ENCODE data around the gene TOB1.
"Not testable (repeated sequence)": the region's sequence is repeated elsewhere in the genome, so short reads cannot be mapped to it uniquely, and the experiment has no call there.

Gene TOB1

GRCh38 chr17:50898369-50899004 lies 32.3 kb upstream of the TOB1 start:
- DNase-seq (ENCODE audit: low read depth, low spot score): no peak

GRCh38 chr17:50894513-50894912 lies 28.4 kb upstream of the TOB1 start:
- not testable (repeated sequence) for DNase-seq (ENCODE audit: low read depth, low spot score)

DNA sequence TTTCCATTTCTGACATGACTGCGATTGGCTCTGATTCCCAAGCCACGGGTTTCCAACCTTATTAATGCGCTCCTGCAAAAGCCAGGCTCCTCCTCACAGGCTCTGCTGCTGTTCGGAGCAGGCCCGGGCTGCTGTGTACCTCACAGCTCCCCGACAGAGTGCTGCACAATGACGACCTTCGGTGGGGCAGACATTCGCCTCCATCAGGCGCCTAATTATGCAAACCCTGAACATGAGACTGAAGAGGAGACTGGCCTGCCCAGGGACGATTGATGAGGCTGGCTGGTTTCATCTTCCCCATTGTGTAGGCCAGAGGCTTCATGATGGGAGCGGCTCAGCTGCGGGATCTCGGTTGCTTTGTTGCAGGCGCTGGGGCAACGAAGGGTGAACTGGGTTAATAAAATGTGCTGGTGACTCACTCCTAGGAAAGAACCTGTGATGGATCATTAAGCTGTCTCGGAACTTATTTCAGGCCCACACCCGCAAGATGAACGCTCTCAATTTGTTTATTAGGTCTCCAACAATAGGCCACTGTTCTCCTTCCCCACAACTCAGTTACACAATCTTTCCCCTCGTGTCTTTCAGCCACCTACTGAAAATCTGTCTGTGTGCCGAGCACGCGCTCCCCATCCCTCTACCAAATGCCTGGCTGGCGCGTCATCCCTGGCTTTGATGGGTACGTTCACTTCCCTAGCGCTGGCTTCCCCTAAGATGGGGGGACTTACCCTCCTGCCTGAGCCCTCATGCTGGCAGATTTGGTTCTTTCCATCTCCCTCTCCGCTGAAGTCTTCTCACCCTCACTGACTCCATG lies 27.2 kb upstream of the TOB1 start:
- DNase-seq (ENCODE audit: low read depth, low spot score): no peak

- DNase-seq (ENCODE audit: low read depth, low spot score): no peak
These were observed 26.1 kb upstream of the TOB1 start for GRCh38 chr17:50892101-50892776.

GRCh38 chr17:50891577-50891989 lies 25.4 kb upstream of the TOB1 start:
- DNase-seq (ENCODE audit: low read depth, low spot score): no peak

DNA sequence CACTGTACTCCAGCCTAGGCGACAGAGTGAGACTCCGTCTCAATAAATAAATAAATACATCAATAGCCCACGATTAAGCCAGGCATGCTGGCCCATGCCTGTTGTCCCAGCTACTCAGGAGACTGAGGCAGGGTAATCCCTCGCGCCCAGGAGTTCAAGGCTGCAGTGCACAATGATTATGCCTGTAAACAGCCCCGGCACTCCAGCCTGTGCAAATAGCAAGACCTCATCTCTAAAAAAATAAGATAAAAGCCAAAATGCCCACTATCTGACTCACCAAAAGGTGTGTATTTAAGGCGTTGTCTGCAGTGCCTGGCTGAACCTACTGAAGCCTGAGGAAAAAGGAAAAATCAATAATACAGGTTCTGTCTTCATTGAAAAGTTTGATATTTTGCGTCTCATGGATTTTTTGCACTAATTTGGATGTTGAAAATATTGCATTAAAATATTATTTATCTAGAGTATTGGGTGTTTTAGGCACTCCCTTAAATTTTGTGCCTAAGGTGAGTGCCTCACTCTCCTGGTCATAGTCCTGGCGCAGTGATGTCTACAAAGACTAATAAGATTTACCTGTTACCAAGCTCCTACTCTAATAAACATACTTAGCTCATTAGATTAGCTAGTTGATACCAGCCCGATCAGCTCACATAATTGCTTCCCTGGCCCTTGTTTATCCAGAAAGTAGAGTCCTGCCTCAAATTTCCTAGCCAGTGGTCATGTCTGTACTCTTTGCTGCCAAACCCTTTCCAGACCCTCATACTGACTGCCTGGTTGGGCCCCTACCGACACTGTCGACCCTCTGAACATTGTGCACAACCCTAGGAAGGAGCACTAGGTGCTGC lies 24.7 kb upstream of the TOB1 start:
- DNase-seq (ENCODE audit: low read depth, low spot score): no peak

DNA sequence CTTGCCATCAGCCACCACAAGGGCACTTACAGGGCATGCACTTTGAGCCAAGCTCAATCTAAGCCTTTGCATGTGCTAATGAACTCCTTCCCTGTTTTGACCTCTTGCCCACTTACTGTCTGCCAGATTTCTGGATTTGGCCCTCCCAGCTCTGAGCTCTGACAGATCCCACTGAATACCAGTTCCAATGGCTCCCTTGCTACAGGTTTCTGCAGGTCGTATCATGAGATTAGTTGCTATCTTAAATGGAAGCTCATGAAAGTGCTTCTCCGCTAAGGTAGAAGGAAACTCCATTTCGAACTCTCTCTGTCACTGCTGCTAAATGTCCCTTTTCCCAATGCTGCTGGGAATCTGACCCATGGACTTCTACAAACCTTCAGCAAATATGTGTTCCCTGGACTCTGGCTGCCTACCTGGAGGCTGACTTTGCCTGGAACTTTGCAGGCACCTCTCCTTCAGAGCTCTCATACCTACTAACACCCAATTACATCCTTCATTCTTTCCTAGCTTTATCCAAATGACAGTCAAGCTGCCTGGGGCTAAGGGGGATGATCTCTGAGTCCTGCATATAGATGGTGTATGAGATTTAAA lies 23.5 kb upstream of the TOB1 start:
- no peak for DNase-seq (ENCODE audit: low read depth, low spot score)

GRCh38 chr17:50887705-50888245 lies 21.6 kb upstream of the TOB1 start:
- no peak for DNase-seq (ENCODE audit: low read depth, low spot score)

GRCh38 chr17:50884439-50885311 lies 18.5 kb upstream of the TOB1 start:
- no peak for DNase-seq (ENCODE audit: low read depth, low spot score)

- no peak for DNase-seq (ENCODE audit: low read depth, low spot score)
These were observed 17.8 kb upstream of the TOB1 start for GRCh38 chr17:50883850-50884438.

GRCh38 chr17:50882851-50883250 lies 16.7 kb upstream of the TOB1 start:
- no peak for DNase-seq (ENCODE audit: low read depth, low spot score)

GRCh38 chr17:50881182-50881581 lies 15.0 kb upstream of the TOB1 start:
- DNase-seq (ENCODE audit: low read depth, low spot score): no peak

DNA sequence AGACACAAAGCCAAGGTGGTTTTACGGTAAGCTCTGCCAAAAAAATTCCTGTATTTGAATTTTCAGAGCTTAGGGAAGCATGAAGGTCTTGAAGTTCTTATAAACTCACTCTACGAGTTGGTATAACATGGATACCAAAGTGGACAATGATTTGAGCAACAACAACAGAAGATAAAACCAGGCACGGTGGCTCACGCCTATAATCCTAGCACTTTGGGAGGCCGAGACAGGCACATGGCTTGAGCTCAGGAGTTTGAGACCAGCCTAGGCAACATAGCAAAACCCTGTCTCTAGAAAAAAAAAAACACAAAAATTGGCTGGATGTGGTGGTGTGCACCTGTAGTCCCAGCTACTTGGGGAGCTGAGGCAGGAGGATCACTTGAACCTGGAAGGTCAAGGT lies 12.9 kb upstream of the TOB1 start:
- DNase-seq (ENCODE audit: low read depth, low spot score): no peak

DNA sequence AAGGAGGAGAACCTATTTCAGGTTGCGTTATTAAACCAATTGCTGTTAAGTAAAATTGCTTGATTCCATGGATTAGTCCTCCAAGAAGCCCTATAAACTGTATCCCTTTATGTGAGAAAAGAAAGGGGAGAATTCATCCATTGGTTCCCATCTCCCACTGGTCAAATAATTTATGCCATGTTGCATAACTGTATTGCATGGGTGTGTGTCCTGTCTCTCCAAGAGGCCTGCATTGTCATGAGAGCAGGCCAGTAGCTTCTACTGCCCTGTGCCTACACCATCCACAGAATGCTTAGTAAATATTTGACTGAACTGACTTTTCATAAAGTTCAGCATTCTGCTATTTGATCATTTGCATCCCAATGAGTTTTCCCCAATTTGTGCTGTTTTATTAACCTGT lies 11.7 kb upstream of the TOB1 start:
- no peak for DNase-seq (ENCODE audit: low read depth, low spot score)

DNA sequence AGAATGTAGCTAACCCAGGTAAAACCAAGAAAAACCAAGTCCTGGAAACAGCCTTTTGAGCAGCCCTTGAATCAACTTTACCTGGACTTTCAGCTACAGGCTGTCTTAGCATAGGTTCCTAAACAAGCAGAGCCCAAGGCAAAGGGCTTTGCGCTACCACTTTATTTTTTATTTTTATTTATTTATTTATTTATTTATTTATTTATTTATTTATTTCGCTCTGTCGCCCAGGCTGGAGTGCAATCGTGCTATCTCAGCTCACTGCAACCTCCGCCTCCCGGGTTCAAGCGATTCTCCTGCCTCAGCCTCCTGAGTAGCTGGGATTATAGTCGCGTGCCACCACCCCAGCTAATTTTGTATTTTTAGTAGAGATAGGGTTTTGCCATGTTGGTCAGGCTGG lies 10.9 kb upstream of the TOB1 start:
- DNase-seq (ENCODE audit: low read depth, low spot score): not testable (repeated sequence)

GRCh38 chr17:50875074-50875473 lies 8.9 kb upstream of the TOB1 start:
- DNase-seq (ENCODE audit: low read depth, low spot score): no peak

- no peak for DNase-seq (ENCODE audit: low read depth, low spot score)
These were observed 6.7 kb upstream of the TOB1 start for GRCh38 chr17:50872710-50873424.

GRCh38 chr17:50871898-50872297 lies 5.7 kb upstream of the TOB1 start:
- DNase-seq (ENCODE audit: low read depth, low spot score): no peak

DNA sequence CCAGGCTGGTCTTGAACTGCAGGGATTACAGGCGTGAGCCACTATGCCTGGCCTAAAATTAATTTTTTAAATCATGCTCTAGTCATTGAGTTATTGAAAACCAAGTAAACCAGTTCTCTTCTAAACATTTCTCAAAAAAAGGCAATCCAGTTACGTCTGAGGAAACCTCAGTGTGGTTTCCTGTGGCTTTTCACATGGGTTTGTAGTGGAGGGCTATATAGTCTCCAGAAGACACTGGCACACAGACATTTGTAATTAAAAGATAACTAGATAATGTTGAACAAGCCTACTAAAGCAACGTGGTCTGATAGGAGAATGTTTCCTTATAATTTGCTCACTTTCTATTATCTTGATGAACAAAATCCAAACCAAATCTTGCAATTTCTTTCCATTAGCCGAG lies 5.2 kb upstream of the TOB1 start:
- DNase-seq (ENCODE audit: low read depth, low spot score): no peak
